HG03520 (cell line): ENCODE results near the gene CDC5L.
A peak's percentile ranks its signal among the peaks of the same experiment; 100 is the strongest.
"Not testable (repeated sequence)": the region's sequence is repeated elsewhere in the genome, so short reads cannot be mapped to it uniquely, and the experiment has no call there.

Experiments used
- ATAC-seq: cut with Tn5 transposase; IDR thresholded peaks from one replicate; pipeline ENCODE4 v1.9.1; 2021; ENCODE audit warnings: mild to moderate bottlenecking, moderate library complexity; ENCODE audit not compliant: unreplicated experiment

Gene CDC5L

GRCh38 chr6:44387346-44388134, at the start of gene CDC5L:
CDC5L (plus strand) TSS chr6:44387706; CDS start chr6:44387824, 118 bp downstream.
- peak; percentile 89 for ATAC-seq

GRCh38 chr6:44338228-44339122, 49.0 kb upstream of the CDC5L start:
- ATAC-seq = no peak

- ATAC-seq = no peak
Measured at GRCh38 chr6:44339301-44339700, 48.2 kb upstream of the CDC5L start.

GRCh38 chr6:44339763-44340625, 47.5 kb upstream of the CDC5L start:
- no peak for ATAC-seq

GRCh38 chr6:44341095-44341890, 46.2 kb upstream of the CDC5L start:
- no peak for ATAC-seq

GRCh38 chr6:44342052-44342451, 45.5 kb upstream of the CDC5L start:
- ATAC-seq = no peak

- ATAC-seq = no peak
Measured at GRCh38 chr6:44342489-44342888, 45.0 kb upstream of the CDC5L start, which contains the start of gene SPATS1. SPATS1 (plus strand) TSS chr6:44342650; CDS start chr6:44343096, 446 bp downstream.

GRCh38 chr6:44346818-44347217, 40.7 kb upstream of the CDC5L start:
- ATAC-seq = not testable (repeated sequence)

GRCh38 chr6:44349904-44350649, 37.4 kb upstream of the CDC5L start:
- ATAC-seq = no peak

GRCh38 chr6:44350650-44350994, 36.9 kb upstream of the CDC5L start:
- ATAC-seq = not testable (repeated sequence)

GRCh38 chr6:44352259-44352658, 35.2 kb upstream of the CDC5L start:
- ATAC-seq = no peak

- no peak for ATAC-seq
Measured at GRCh38 chr6:44353336-44353735, 34.2 kb upstream of the CDC5L start.

GRCh38 chr6:44355640-44356039, 31.9 kb upstream of the CDC5L start:
- no peak for ATAC-seq

- ATAC-seq = no peak
Measured at GRCh38 chr6:44356487-44356886, 31.0 kb upstream of the CDC5L start.

GRCh38 chr6:44359973-44360372, 27.5 kb upstream of the CDC5L start:
- ATAC-seq = no peak

- no peak for ATAC-seq
Measured at GRCh38 chr6:44361947-44362346, 25.6 kb upstream of the CDC5L start.

GRCh38 chr6:44363377-44363926, 24.1 kb upstream of the CDC5L start:
- no peak for ATAC-seq

- no peak for ATAC-seq
Measured at GRCh38 chr6:44366781-44367180, 20.7 kb upstream of the CDC5L start.

- no peak for ATAC-seq
Measured at GRCh38 chr6:44367681-44368080, 19.8 kb upstream of the CDC5L start.
